Astrocyte (in vitro differentiated cells and primary cell): Measurements from ENCODE around the gene SND1.

ENCODE experiments used
- CTCF ChIP-seq: IDR thresholded peaks from 2 replicates; pipeline ENCODE4 v1.5.1; 2011; ENCODE audit warnings: low read depth, mild to moderate bottlenecking, inconsistent platforms, low read length, moderate library complexity; ENCODE audit not compliant: insufficient read depth
- EZH2 ChIP-seq: IDR thresholded peaks from 2 replicates; pipeline ENCODE4 v1.6.1; 2012; ENCODE audit warnings: mild to moderate bottlenecking, low read length, inconsistent platforms; ENCODE audit not compliant: insufficient read depth

- TF ChIP-seq CTCF = no peak
- no peak for TF ChIP-seq EZH2
Observed at GRCh38 chr7:127887096-127887495, 235.1 kb downstream of the SND1 start.
